PC-9 (cell line): Measurements from ENCODE around the gene SLC22A1. TPM values are rescaled to one million over a fixed set of nuclear protein-coding genes. Genes with fewer than 3 reads are reported as not detected.

Source experiments
- BruUV-seq: library from RNA; stranded (reverse); fragments of 400-500 nt; replicated peaks from 2 replicates; lab custom pipeline; 2021; lab: Mats Ljungman, UMichigan
- CTCF ChIA-PET: fragments of 300-600 bp; sonication (Branson Sonifier 250); formaldehyde crosslinking; loops from one replicate; lab custom pipeline; 2022; ENCODE audit warnings: antibody characterized with exemption; lab: Charles Lee
- POLR2A ChIA-PET: fragments of 300-600 bp; sonication (Branson Sonifier 250); formaldehyde crosslinking; loops from one replicate; lab custom pipeline; 2022; ENCODE audit warnings: antibody characterized with exemption; ENCODE audit not compliant: unreplicated experiment; lab: Charles Lee
- DNase-seq, 2 experiments: peaks; one replicate each; pipeline versions ENCODE4 v3.0.0 to v3.0.0-alpha.2; 2015 to 2022; ENCODE audit warnings: mixed read lengths in 1 of 2
- H2AFZ ChIP-seq: fragments of 200-600 bp; sonication (generic); 2 replicates; pipeline ENCODE4 v1.8.1; 2017; ENCODE audit warnings: antibody characterized with exemption
- H3F3A ChIP-seq: fragments of 200-600 bp; sonication (generic); 2 replicates; pipeline ENCODE4 v1.8.1; 2017; ENCODE audit warnings: antibody characterized with exemption, mild to moderate bottlenecking, low read depth; ENCODE audit not compliant: insufficient read depth
- H3K27ac ChIP-seq: fragments of 200-600 bp; sonication (generic); 2 replicates; pipeline ENCODE4 v1.6.1; 2016; ENCODE audit warnings: mixed run types
- H3K27me3 ChIP-seq: fragments of 200-600 bp; sonication (generic); 2 replicates; pipeline ENCODE4 v1.6.1; 2016; ENCODE audit warnings: low read depth, mixed run types; ENCODE audit not compliant: insufficient read depth
- H3K36me3 ChIP-seq: fragments of 200-600 bp; sonication (generic); 2 replicates; pipeline ENCODE4 v1.6.1; 2016; ENCODE audit warnings: low read depth, mixed run types
- H3K4me1 ChIP-seq: fragments of 200-600 bp; sonication (generic); replicated peaks from 2 replicates; pipeline ENCODE4 v1.6.1; 2016; ENCODE audit warnings: mixed run types; ENCODE audit not compliant: insufficient read depth
- H3K4me2 ChIP-seq: fragments of 200-600 bp; sonication (generic); 2 replicates; pipeline ENCODE4 v1.6.1; 2017; ENCODE audit warnings: mixed run types
- H3K4me3 ChIP-seq: fragments of 200-600 bp; sonication (generic); 2 replicates; pipeline ENCODE4 v1.6.1; 2016; ENCODE audit warnings: mixed run types
- H3K79me2 ChIP-seq: fragments of 200-600 bp; sonication (generic); 2 replicates; pipeline ENCODE4 v1.6.1; 2017; ENCODE audit warnings: low read depth, mixed run types
- H3K9me2 ChIP-seq: fragments of 200-600 bp; sonication (generic); 2 replicates; pipeline ENCODE4 v1.8.1; 2017; ENCODE audit warnings: mild to moderate bottlenecking; ENCODE audit not compliant: insufficient read depth
- H3K9me3 ChIP-seq: fragments of 200-600 bp; sonication (generic); 2 replicates; pipeline ENCODE4 v1.8.1; 2016; ENCODE audit warnings: low read depth; ENCODE audit not compliant: insufficient read depth
- H4K20me1 ChIP-seq: fragments of 200-600 bp; sonication (generic); 2 replicates; pipeline ENCODE4 v1.8.1; 2017; ENCODE audit not compliant: insufficient read depth
- EZH2 ChIP-seq: fragments of 200-600 bp; sonication (generic); IDR thresholded peaks from 2 replicates; pipeline ENCODE4 v1.8.0; 2017; ENCODE audit warnings: antibody characterized with exemption, low read depth
- intact Hi-C: fragments of 100-400 bp; cut with micrococcal nuclease; formaldehyde crosslinking; loops from one replicate; pipeline ENCODE4 v1.10.0; 2022; ENCODE audit not compliant: unreplicated experiment
- total RNA-seq: library from RNA; stranded (reverse); gene quantifications from 2 replicates; pipeline ENCODE4 v1.2.3, GENCODE V29; 2021
- TF ChIP-seq, protein P1 (sequence below): fragments of 200-600 bp; sonication (generic); conservative IDR thresholded peaks from 2 replicates; pipeline ENCODE4 v1.6.1; 2017; ENCODE audit warnings: mixed run types, antibody characterized with exemption, mild to moderate bottlenecking, moderate library complexity

The SLC22A1 gene
- total RNA-seq, 1 experiment from 2014 or later: not detected

DNA sequence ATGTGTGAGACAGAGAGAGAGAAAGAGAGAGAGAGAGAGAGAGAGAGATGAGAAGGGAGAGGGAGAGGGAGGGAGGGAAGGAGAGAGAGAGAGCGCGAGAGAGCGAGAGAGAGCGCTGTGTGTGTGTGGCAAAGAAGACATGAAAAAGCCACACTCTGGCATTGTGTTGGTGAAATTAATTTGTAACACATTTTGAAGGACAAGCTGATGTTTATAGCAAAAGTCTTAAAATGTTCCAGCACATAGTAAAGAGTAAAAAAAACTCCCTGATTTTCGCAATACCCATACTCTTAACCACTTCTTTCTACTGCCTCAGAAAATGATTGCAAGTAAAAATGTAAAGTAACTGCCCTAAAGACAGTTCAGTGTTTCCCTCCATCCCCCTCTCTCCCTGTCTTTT lies 56.7 kb downstream of the SLC22A1 start:
- H3K4me2 ChIP-seq: no peak overlapping the region
- POLR2A ChIA-PET: no interaction called here
- no peak overlapping the region for H2AFZ ChIP-seq
- H3F3A ChIP-seq: no peaks in the 10 kb centered on the region
- no TSS peak for BruUV-seq
- TF ChIP-seq EZH2: no peak
- TF ChIP-seq, protein P1, sequence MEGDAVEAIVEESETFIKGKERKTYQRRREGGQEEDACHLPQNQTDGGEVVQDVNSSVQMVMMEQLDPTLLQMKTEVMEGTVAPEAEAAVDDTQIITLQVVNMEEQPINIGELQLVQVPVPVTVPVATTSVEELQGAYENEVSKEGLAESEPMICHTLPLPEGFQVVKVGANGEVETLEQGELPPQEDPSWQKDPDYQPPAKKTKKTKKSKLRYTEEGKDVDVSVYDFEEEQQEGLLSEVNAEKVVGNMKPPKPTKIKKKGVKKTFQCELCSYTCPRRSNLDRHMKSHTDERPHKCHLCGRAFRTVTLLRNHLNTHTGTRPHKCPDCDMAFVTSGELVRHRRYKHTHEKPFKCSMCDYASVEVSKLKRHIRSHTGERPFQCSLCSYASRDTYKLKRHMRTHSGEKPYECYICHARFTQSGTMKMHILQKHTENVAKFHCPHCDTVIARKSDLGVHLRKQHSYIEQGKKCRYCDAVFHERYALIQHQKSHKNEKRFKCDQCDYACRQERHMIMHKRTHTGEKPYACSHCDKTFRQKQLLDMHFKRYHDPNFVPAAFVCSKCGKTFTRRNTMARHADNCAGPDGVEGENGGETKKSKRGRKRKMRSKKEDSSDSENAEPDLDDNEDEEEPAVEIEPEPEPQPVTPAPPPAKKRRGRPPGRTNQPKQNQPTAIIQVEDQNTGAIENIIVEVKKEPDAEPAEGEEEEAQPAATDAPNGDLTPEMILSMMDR: no peak
- no peaks in the 10 kb centered on the region for H3K27me3 ChIP-seq
- intact Hi-C loops: no loop called here
- no peaks in the 10 kb centered on the region for H4K20me1 ChIP-seq
- H3K36me3 ChIP-seq: no peaks in the 10 kb centered on the region
- no peaks in the 10 kb centered on the region for H3K79me2 ChIP-seq
- no peak for DNase-seq
- no peaks in the 10 kb centered on the region for H3K9me2 ChIP-seq
- CTCF ChIA-PET: no interaction called here
- no peaks in the 10 kb centered on the region for H3K9me3 ChIP-seq
- no peaks in the 10 kb centered on the region for H3K4me1 ChIP-seq
- H3K4me3 ChIP-seq: no peak overlapping the region
- no peak overlapping the region for H3K27ac ChIP-seq

DNA sequence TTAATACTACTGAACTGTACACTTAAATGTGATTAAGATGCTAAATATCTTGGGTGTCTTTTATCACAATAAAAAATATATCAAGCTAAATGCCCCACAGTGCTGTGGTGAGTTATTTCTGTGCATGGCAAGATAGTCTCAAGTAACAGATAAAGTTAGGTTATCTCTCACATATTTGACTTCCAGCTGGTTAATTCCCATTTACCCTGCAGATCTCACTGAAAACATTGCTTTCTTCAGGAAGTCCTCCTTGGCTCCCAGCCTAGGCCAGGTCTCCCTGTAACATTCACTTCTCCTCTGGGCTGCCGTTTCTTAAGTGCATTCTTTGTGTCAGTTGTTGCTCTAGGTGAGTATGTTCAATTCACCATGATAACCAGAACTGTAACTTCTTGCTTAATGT lies 59.1 kb downstream of the SLC22A1 start:
- Histone ChIP-seq H3K4me1 (no peaks in the 10 kb centered on the region), H2AFZ (no peak overlapping the region), H3K27ac (no peak overlapping the region), H3F3A (no peaks in the 10 kb centered on the region), H3K27me3 (no peaks in the 10 kb centered on the region), H4K20me1 (no peaks in the 10 kb centered on the region), H3K79me2 (no peaks in the 10 kb centered on the region), H3K4me3 (no peak overlapping the region), H3K9me3 (no peaks in the 10 kb centered on the region), H3K9me2 (no peaks in the 10 kb centered on the region), H3K36me3 (no peaks in the 10 kb centered on the region), H3K4me2 (no peak overlapping the region)
- DNase-seq: no peak
- POLR2A ChIA-PET: no interaction called here
- no peak for TF ChIP-seq EZH2
- TF ChIP-seq, protein P1: no peak
- BruUV-seq: no TSS peak
- CTCF ChIA-PET: no interaction called here
- intact Hi-C loops: no loop called here

DNA sequence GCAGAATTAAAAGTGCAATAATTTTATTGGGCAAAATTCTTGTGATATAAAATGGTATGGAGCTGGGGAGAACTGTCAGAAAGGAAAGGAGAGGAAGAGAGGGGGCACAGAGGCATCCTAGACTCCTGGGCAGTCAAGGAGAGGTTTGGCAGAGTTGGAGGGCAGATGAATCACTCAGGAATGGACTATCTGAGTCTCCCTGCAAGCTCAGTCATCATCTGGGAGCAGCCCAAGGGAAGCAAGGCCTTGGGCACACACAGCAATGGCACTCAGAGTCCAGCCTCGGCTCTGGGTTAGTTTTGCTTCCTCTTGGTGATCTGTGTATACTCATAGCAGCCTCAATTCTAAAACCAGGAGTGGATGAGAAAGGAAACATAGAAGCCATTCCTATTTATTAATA lies 67.2 kb downstream of the SLC22A1 start:
- TF ChIP-seq, protein P1: no peak
- TF ChIP-seq EZH2: no peak
- no peak overlapping the region for H3K4me2 ChIP-seq
- H3K9me2 ChIP-seq: no peaks in the 10 kb centered on the region
- no peak overlapping the region for H3K4me3 ChIP-seq
- H3K27me3 ChIP-seq: no peaks in the 10 kb centered on the region
- H3K79me2 ChIP-seq: no peaks in the 10 kb centered on the region
- intact Hi-C loops: no loop called here
- ChIA-PET POLR2A (no interaction called here), CTCF (no interaction called here)
- DNase-seq: no peak
- no TSS peak for BruUV-seq
- no peaks in the 10 kb centered on the region for H4K20me1 ChIP-seq
- H3K9me3 ChIP-seq: no peaks in the 10 kb centered on the region
- H3K4me1 ChIP-seq: no peaks in the 10 kb centered on the region
- H2AFZ ChIP-seq: no peak overlapping the region
- no peaks in the 10 kb centered on the region for H3F3A ChIP-seq
- no peaks in the 10 kb centered on the region for H3K36me3 ChIP-seq
- no peak overlapping the region for H3K27ac ChIP-seq
